Measurements from ENCODE around the gene HCN2. TPM values are rescaled to one million over a fixed set of nuclear protein-coding genes. Genes with fewer than 3 reads are reported as not detected.
"Not testable (repeated sequence)": the region's sequence is repeated elsewhere in the genome, so short reads cannot be mapped to it uniquely, and the experiment has no call there.

Gene HCN2
- polyA plus RNA-seq, 1 donor = 0.32 TPM

GRCh38 chr19:619286-620002 lies 29.8 kb downstream of the HCN2 start:
- no peak for DNase-seq (ENCODE audit: low read depth)

- DNase-seq (ENCODE audit: low read depth) = no peak
Measured at GRCh38 chr19:620166-620862, 30.6 kb downstream of the HCN2 start.

GRCh38 chr19:621191-621590 lies 31.5 kb downstream of the HCN2 start:
- DNase-seq (ENCODE audit: low read depth) = not testable (repeated sequence)

- DNase-seq (ENCODE audit: low read depth) = no peak
Measured at GRCh38 chr19:621819-622218, 32.1 kb downstream of the HCN2 start.

GRCh38 chr19:622666-623065 lies 33.0 kb downstream of the HCN2 start:
- no peak for DNase-seq (ENCODE audit: low read depth)

GRCh38 chr19:623175-623916 lies 33.7 kb downstream of the HCN2 start:
- DNase-seq (ENCODE audit: low read depth) = no peak

GRCh38 chr19:623974-624373 lies 34.3 kb downstream of the HCN2 start:
- no peak for DNase-seq (ENCODE audit: low read depth)

GRCh38 chr19:624433-625109 lies 34.9 kb downstream of the HCN2 start:
- no peak for DNase-seq (ENCODE audit: low read depth)

- DNase-seq (ENCODE audit: low read depth) = no peak
Measured at GRCh38 chr19:625257-625656, 35.6 kb downstream of the HCN2 start.

GRCh38 chr19:626566-626965 lies 36.9 kb downstream of the HCN2 start:
- DNase-seq (ENCODE audit: low read depth) = not testable (repeated sequence)

- no peak for DNase-seq (ENCODE audit: low read depth)
Measured at GRCh38 chr19:628168-628567, 38.5 kb downstream of the HCN2 start.

- not testable (repeated sequence) for DNase-seq (ENCODE audit: low read depth)
Measured at GRCh38 chr19:629515-629914, 39.8 kb downstream of the HCN2 start.

GRCh38 chr19:629961-630714 lies 40.5 kb downstream of the HCN2 start:
- DNase-seq (ENCODE audit: low read depth) = no peak

GRCh38 chr19:632579-633067 lies 42.9 kb downstream of the HCN2 start:
- no peak for DNase-seq (ENCODE audit: low read depth)

GRCh38 chr19:633068-633785 lies 43.5 kb downstream of the HCN2 start, which contains the start of gene POLRMT:
POLRMT (minus strand) TSS chr19:633537; CDS start chr19:633512, 25 bp downstream.
- DNase-seq (ENCODE audit: low read depth) = peak; percentile 97

GRCh38 chr19:633786-634639 lies 44.3 kb downstream of the HCN2 start:
- no peak for DNase-seq (ENCODE audit: low read depth)

GRCh38 chr19:634975-635652 lies 45.4 kb downstream of the HCN2 start:
- no peak for DNase-seq (ENCODE audit: low read depth)

- DNase-seq (ENCODE audit: low read depth) = no peak
Measured at GRCh38 chr19:638906-639252, 49.2 kb downstream of the HCN2 start.
